ENCODE results near the gene BCL2L1.
"Not testable (repeated sequence)": the region's sequence is repeated elsewhere in the genome, so short reads cannot be mapped to it uniquely, and the experiment has no call there.

Gene BCL2L1

GRCh38 chr20:31666258-31667042 is 56.2 kb downstream of the BCL2L1 start:
- no peak for FAIRE-seq
- no peak for DNase-seq (ENCODE audit: insufficient read length)
- TF ChIP-seq POLR2A (IDR thresholded peaks at IDR 0.05; ENCODE audit: low read depth, low read length): no peak
- TF ChIP-seq TAF1 (IDR thresholded peaks at IDR 0.05; ENCODE audit: borderline replicate concordance, low read depth, low read length): no peak
- no peak for TF ChIP-seq POLR2AphosphoS5 (IDR thresholded peaks at IDR 0.05; ENCODE audit: low read depth, low read length)

GRCh38 chr20:31665753-31666152 is 56.9 kb downstream of the BCL2L1 start:
- FAIRE-seq: no peak
- DNase-seq (ENCODE audit: insufficient read length): no peak
- TF ChIP-seq POLR2A (IDR thresholded peaks at IDR 0.05; ENCODE audit: low read depth, low read length) (no peak), POLR2AphosphoS5 (IDR thresholded peaks at IDR 0.05; ENCODE audit: low read depth, low read length) (no peak)

- DNase-seq (ENCODE audit: insufficient read length) (no peak), FAIRE-seq (no peak)
- TF ChIP-seq POLR2A (IDR thresholded peaks at IDR 0.05; ENCODE audit: low read depth, low read length): no peak
- no peak for TF ChIP-seq POLR2AphosphoS5 (IDR thresholded peaks at IDR 0.05; ENCODE audit: low read depth, low read length)
- no peak for TF ChIP-seq TAF1 (IDR thresholded peaks at IDR 0.05; ENCODE audit: borderline replicate concordance, low read depth, low read length)
Observed at GRCh38 chr20:31664696-31665354, 57.8 kb downstream of the BCL2L1 start.

GRCh38 chr20:31663838-31664695 is 58.6 kb downstream of the BCL2L1 start:
- no peak for DNase-seq (ENCODE audit: insufficient read length)
- no peak for FAIRE-seq
- TF ChIP-seq TAF1 (IDR thresholded peaks at IDR 0.05; ENCODE audit: borderline replicate concordance, low read depth, low read length) (no peak), POLR2A (IDR thresholded peaks at IDR 0.05; ENCODE audit: low read depth, low read length) (no peak), POLR2AphosphoS5 (IDR thresholded peaks at IDR 0.05; ENCODE audit: low read depth, low read length) (no peak)

- DNase-seq (ENCODE audit: insufficient read length) (no peak), FAIRE-seq (no peak)
- TF ChIP-seq TAF1 (IDR thresholded peaks at IDR 0.05; ENCODE audit: borderline replicate concordance, low read depth, low read length) (no peak), POLR2A (IDR thresholded peaks at IDR 0.05; ENCODE audit: low read depth, low read length) (no peak), POLR2AphosphoS5 (IDR thresholded peaks at IDR 0.05; ENCODE audit: low read depth, low read length) (no peak)
Observed at GRCh38 chr20:31663524-31663837, 59.2 kb downstream of the BCL2L1 start.

- no peak for DNase-seq (ENCODE audit: insufficient read length)
- no peak for FAIRE-seq
- no peak for TF ChIP-seq POLR2AphosphoS5 (IDR thresholded peaks at IDR 0.05; ENCODE audit: low read depth, low read length)
- no peak for TF ChIP-seq TAF1 (IDR thresholded peaks at IDR 0.05; ENCODE audit: borderline replicate concordance, low read depth, low read length)
- no peak for TF ChIP-seq POLR2A (IDR thresholded peaks at IDR 0.05; ENCODE audit: low read depth, low read length)
Observed at GRCh38 chr20:31662372-31662854, 60.3 kb downstream of the BCL2L1 start.

GRCh38 chr20:31661625-31662371 is 60.9 kb downstream of the BCL2L1 start:
- FAIRE-seq (peak; percentile 73), DNase-seq (ENCODE audit: insufficient read length) (peak; percentile 83)
- TF ChIP-seq POLR2A (IDR thresholded peaks at IDR 0.05; ENCODE audit: low read depth, low read length) (peak; percentile 26; the same call in 1 of the 2 replicates), TAF1 (IDR thresholded peaks at IDR 0.05; ENCODE audit: borderline replicate concordance, low read depth, low read length) (no peak), POLR2AphosphoS5 (IDR thresholded peaks at IDR 0.05; ENCODE audit: low read depth, low read length) (0 out of 2 replicates have a peak, but pooled peaks have one; percentile 36)

GRCh38 chr20:31654534-31654933 is 68.1 kb downstream of the BCL2L1 start:
- TF ChIP-seq POLR2AphosphoS5 (IDR thresholded peaks at IDR 0.05; ENCODE audit: low read depth, low read length) (no peak), TAF1 (IDR thresholded peaks at IDR 0.05; ENCODE audit: borderline replicate concordance, low read depth, low read length) (no peak), POLR2A (IDR thresholded peaks at IDR 0.05; ENCODE audit: low read depth, low read length) (no peak)
- DNase-seq (ENCODE audit: insufficient read length): no peak
- no peak for FAIRE-seq

- DNase-seq (ENCODE audit: insufficient read length): no peak
- no peak for TF ChIP-seq TAF1 (IDR thresholded peaks at IDR 0.05; ENCODE audit: borderline replicate concordance, low read depth, low read length)
- TF ChIP-seq POLR2A (IDR thresholded peaks at IDR 0.05; ENCODE audit: low read depth, low read length): no peak
- no peak for TF ChIP-seq POLR2AphosphoS5 (IDR thresholded peaks at IDR 0.05; ENCODE audit: low read depth, low read length)
- no peak for FAIRE-seq
Observed at GRCh38 chr20:31653561-31653960, 69.1 kb downstream of the BCL2L1 start.

- DNase-seq (ENCODE audit: insufficient read length) (no peak), FAIRE-seq (no peak)
- TF ChIP-seq POLR2A (IDR thresholded peaks at IDR 0.05; ENCODE audit: low read depth, low read length) (no peak), POLR2AphosphoS5 (IDR thresholded peaks at IDR 0.05; ENCODE audit: low read depth, low read length) (no peak), TAF1 (IDR thresholded peaks at IDR 0.05; ENCODE audit: borderline replicate concordance, low read depth, low read length) (no peak)
Observed at GRCh38 chr20:31652917-31653396, 69.7 kb downstream of the BCL2L1 start.

- not testable (repeated sequence) for DNase-seq (ENCODE audit: insufficient read length); FAIRE-seq
Observed at GRCh38 chr20:31648104-31648503, 74.6 kb downstream of the BCL2L1 start.

Data from GM12892 (cell line).